K562 (cell line): ENCODE results near the gene SPATA32. TPM values are rescaled to one million over a fixed set of nuclear protein-coding genes. Genes with fewer than 3 reads are reported as not detected.

Experiments used
- ADNP ChIP-seq: fragments of 200-800 bp; sonication (Bioruptor generic); IDR thresholded peaks from 2 replicates; pipeline ENCODE4 v1.6.1; 2016; ENCODE audit warnings: missing genetic modification characterization, missing compliant biosample characterization
- ATF3 ChIP-seq, 2 experiments: fragments of 450-650 bp in 1 of 2; sonication (generic) in 1 of 2; formaldehyde crosslinking in 1 of 2; IDR thresholded peaks in 1 of 2; conservative IDR thresholded peaks in 1 of 2; 2 replicates each; pipeline versions ENCODE4 v1.6.1 to v1.8.1; 2016 to 2023; ENCODE audit warnings: mild to moderate bottlenecking in 2 of 2, moderate library complexity in 2 of 2, inconsistent platforms in 1 of 2, missing genetic modification reagents in 1 of 2
- CBX1 ChIP-seq: sonication (generic); IDR thresholded peaks from 2 replicates; pipeline ENCODE4 v1.6.1; 2016; ENCODE audit warnings: antibody characterized with exemption, low read depth, mild to moderate bottlenecking
- CTCFL ChIP-seq: IDR thresholded peaks from 2 replicates; pipeline ENCODE4 v1.6.1; 2011; ENCODE audit warnings: borderline replicate concordance, low read depth, mild to moderate bottlenecking, moderate library complexity, low read length; ENCODE audit not compliant: insufficient read depth, poor library complexity, severe bottlenecking
- E2F4 ChIP-seq: sonication (generic); formaldehyde crosslinking; IDR thresholded peaks from 2 replicates; pipeline ENCODE4 v1.8.0; 2022; ENCODE audit warnings: mild to moderate bottlenecking, low read depth, missing genetic modification reagents
- GTF2B ChIP-seq: IDR thresholded peaks from 2 replicates; pipeline ENCODE4 v1.6.1; 2011; ENCODE audit not compliant: insufficient read length; ENCODE audit errors: extremely low read depth
- HOMEZ ChIP-seq: fragments of 250-450 bp; sonication (Bioruptor Pico); IDR thresholded peaks from 2 replicates; pipeline ENCODE4 v1.4.0; 2020; ENCODE audit warnings: mild to moderate bottlenecking, moderate library complexity
- JUNB ChIP-seq: fragments of 450-650 bp; formaldehyde crosslinking; conservative IDR thresholded peaks from 2 replicates; pipeline ENCODE4 v1.4.0; 2020; ENCODE audit warnings: mild to moderate bottlenecking
- STAT6 ChIP-seq: sonication (generic); formaldehyde crosslinking; IDR thresholded peaks from 2 replicates; pipeline ENCODE4 v1.8.1; 2023; ENCODE audit warnings: mild to moderate bottlenecking, missing genetic modification reagents
- TEAD2 ChIP-seq: fragments of 450-650 bp; IDR thresholded peaks from 2 replicates; pipeline ENCODE4 v1.6.1; 2016; ENCODE audit warnings: missing genetic modification characterization, control low read depth, missing compliant biosample characterization
- THRB ChIP-seq: fragments of 450-650 bp; formaldehyde crosslinking; conservative IDR thresholded peaks from 2 replicates; pipeline ENCODE4 v1.4.0; 2022; ENCODE audit warnings: mild to moderate bottlenecking, missing genetic modification characterization
- ZBTB8A ChIP-seq: fragments of 450-650 bp; IDR thresholded peaks from 2 replicates; pipeline ENCODE4 v1.6.1; 2018; ENCODE audit warnings: mild to moderate bottlenecking, moderate library complexity; ENCODE audit not compliant: partially characterized antibody
- ZNF121 ChIP-seq: sonication (generic); formaldehyde crosslinking; conservative IDR thresholded peaks from 2 replicates; pipeline ENCODE4 v1.8.0; 2022; ENCODE audit warnings: missing genetic modification reagents
- ZNF146 ChIP-seq: IDR thresholded peaks from one replicate; pipeline ENCODE4 v1.6.1; 2018; ENCODE audit warnings: missing compliant biosample characterization; ENCODE audit not compliant: unreplicated experiment
- ZNF445 ChIP-seq: fragments of 250-450 bp; sonication (Bioruptor Pico); IDR thresholded peaks from 2 replicates; pipeline ENCODE4 v1.4.0; 2020; ENCODE audit warnings: low read depth, mild to moderate bottlenecking, moderate library complexity
- polyA plus RNA-seq, 8 experiments: library from polyadenylated mRNA; depleted of rRNA in 4 of 8; stranded (reverse) in 5 of 8; unstranded in 3 of 8; fragments of >200 nt; fragmentation: Nextera tagmentation in 2 of 8; fragmentation: Illumina TruSeq in 1 of 8; extraction: Ambion mirVana in 2 of 8; extraction: Trizol in 1 of 8; gene quantifications; 2 replicates each; pipeline versions ENCODE4 v1.2.1 to v1.2.3, GENCODE V29; 2011 to 2014; ENCODE audit warnings: inconsistent platforms in 1 of 8, missing spikeins in 1 of 8
- total RNA-seq, 7 experiments: library from RNA; depleted of rRNA in 6 of 7; stranded (reverse); fragments of >200 nt in 6 of 7; fragmentation: Illumina TruSeq in 2 of 7; extraction: Trizol in 2 of 7; gene quantifications; 2 replicates each; pipeline versions ENCODE4 v1.2.1 to v1.2.3, GENCODE V29; 2011 to 2021; ENCODE audit warnings: low replicate concordance in 1 of 7

SPATA32 gene
- total and polyA plus RNA-seq, 9 of the 15 experiments (the other 6 are each of a cell fraction or from before 2014, with no cell fraction given): 0.03 to 0.06 TPM; not detected in 7

GRCh38 chr17:45247429-45248131 lies 14.3 kb downstream of the SPATA32 start (continued):
- no peak for TF ChIP-seq HOMEZ (CRISPR knock-in tag)
- no peak for TF ChIP-seq STAT6 (CRISPR knock-in tag)
- TF ChIP-seq ZNF146: no peak
- no peak for TF ChIP-seq ADNP (tag)
- peak; percentile 54; the same call in 1 of the 2 replicates for TF ChIP-seq ATF3 (IDR thresholded peaks at IDR 0.05)
- TF ChIP-seq ATF3 (CRISPR knock-in tag; conservative IDR thresholded peaks at IDR 0.05): no peak
- no peak for TF ChIP-seq ZNF121 (CRISPR knock-in tag)
- no peak for TF ChIP-seq CTCFL
- TF ChIP-seq JUNB: no peak
- no peak for TF ChIP-seq TEAD2
- no peak for TF ChIP-seq ZBTB8A
- TF ChIP-seq THRB: no peak
- TF ChIP-seq CBX1: no peak
- TF ChIP-seq GTF2B: no peak
- TF ChIP-seq ZNF445 (CRISPR knock-in tag): no peak
- TF ChIP-seq E2F4 (CRISPR knock-in tag): no peak
